Epithelial cell of esophagus (primary cell): ENCODE measurements around the gene POLA2.
"Not testable (repeated sequence)": the region's sequence is repeated elsewhere in the genome, so short reads cannot be mapped to it uniquely, and the experiment has no call there.

Experiments
- DNase-seq: peaks from one replicate; pipeline ENCODE4 v3.0.0; 2010; ENCODE audit warnings: low read depth
- H3K4me3 ChIP-seq: 2 replicates; pipeline ENCODE4 v1.5.1; 2011; ENCODE audit warnings: mild to moderate bottlenecking, low read length, control low read depth
- CTCF ChIP-seq: IDR thresholded peaks from 2 replicates; pipeline ENCODE4 v1.5.1; 2011; ENCODE audit warnings: low read depth, mild to moderate bottlenecking, low read length, control low read depth, inconsistent platforms; ENCODE audit not compliant: insufficient read depth; ENCODE audit errors: missing control alignments

The POLA2 gene

GRCh38 chr11:65243797-65244196, 18.0 kb upstream of the POLA2 start:
- H3K4me3 ChIP-seq = no peak overlapping the region
- TF ChIP-seq CTCF = no peak
- no peak for DNase-seq

- not testable (repeated sequence) for DNase-seq, H3K4me3 ChIP-seq
Measured at GRCh38 chr11:65245046-65245445, 16.7 kb upstream of the POLA2 start.

GRCh38 chr11:65246506-65246905, 15.3 kb upstream of the POLA2 start:
- DNase-seq = no peak
- H3K4me3 ChIP-seq = no peak overlapping the region
- TF ChIP-seq CTCF = no peak

- H3K4me3 ChIP-seq, DNase-seq: not testable (repeated sequence)
Measured at GRCh38 chr11:65248184-65248710, 13.5 kb upstream of the POLA2 start.

- DNase-seq = no peak
- no peak overlapping the region for H3K4me3 ChIP-seq
- no peak for TF ChIP-seq CTCF
Measured at GRCh38 chr11:65251476-65251875, 10.3 kb upstream of the POLA2 start.

- TF ChIP-seq CTCF = no peak
- DNase-seq = no peak
- H3K4me3 ChIP-seq = no peak overlapping the region
Measured at GRCh38 chr11:65254724-65255123, 7.0 kb upstream of the POLA2 start.

GRCh38 chr11:65258988-65259387, 2.8 kb upstream of the POLA2 start:
- DNase-seq = no peak
- no peak for TF ChIP-seq CTCF
- no peak overlapping the region for H3K4me3 ChIP-seq

- DNase-seq = no peak
- H3K4me3 ChIP-seq = no peak overlapping the region
- no peak for TF ChIP-seq CTCF
Measured at GRCh38 chr11:65260302-65260701, 1.5 kb upstream of the POLA2 start.
